Measurements from ENCODE around the gene TH. TPM values are rescaled to one million over a fixed set of nuclear protein-coding genes. Genes with fewer than 3 reads are reported as not detected.
"Not testable (repeated sequence)": the region's sequence is repeated elsewhere in the genome, so short reads cannot be mapped to it uniquely, and the experiment has no call there.

The TH gene
- total and polyA plus RNA-seq, 2 of the 8 experiments (the other 6 are each of a cell fraction or from before 2014, with no cell fraction given) = 0.09 TPM; not detected in 1

DNA sequence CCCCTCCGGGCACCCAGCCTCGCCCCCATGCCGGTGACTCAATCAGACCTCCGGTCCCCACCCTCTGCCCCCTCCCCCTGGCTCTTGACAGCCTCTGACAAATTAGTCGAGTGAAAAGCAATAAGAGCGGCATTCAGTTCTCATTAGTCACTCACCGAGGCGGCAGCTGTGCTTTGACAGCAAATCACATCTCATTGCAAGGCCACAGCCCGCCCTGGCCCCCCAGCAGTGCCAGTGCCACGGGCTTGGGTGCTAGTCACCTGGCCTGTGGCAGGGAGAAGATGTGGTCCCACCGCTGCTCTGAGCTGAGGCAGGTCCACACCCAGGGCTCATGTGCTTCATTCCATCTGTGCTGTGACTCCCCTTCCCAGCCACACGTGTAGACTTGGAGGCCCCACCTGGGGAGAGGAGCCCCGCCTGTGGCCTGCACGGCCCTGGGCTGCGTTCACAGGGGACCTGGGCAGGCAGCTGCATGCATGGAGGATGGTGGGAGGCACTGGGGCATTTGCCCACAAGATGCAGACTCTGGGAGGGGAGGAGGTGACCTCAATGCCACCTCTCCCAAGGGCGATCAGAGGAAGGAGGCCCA is 7.4 kb upstream of the TH start (continued):
- TF ChIP-seq SRF (IDR thresholded peaks at IDR 0.05; ENCODE audit: low read depth, low read length) = no peak
- no peak for TF ChIP-seq RBBP5 (IDR thresholded peaks at IDR 0.05; ENCODE audit: borderline replicate concordance, low read depth, low read length)
- no peak for TF ChIP-seq POLR2A (IDR thresholded peaks at IDR 0.05; ENCODE audit: control extremely low read depth in 1 of 2, low read depth in 2 of 2, low read length in 2 of 2)
- TF ChIP-seq SIN3A (conservative IDR thresholded peaks at IDR 0.05 in 1 of 2, IDR thresholded peaks at IDR 0.05 in 1 of 2; ENCODE audit: low read depth in 1 of 2, low read length in 2 of 2) = no peak
- TF ChIP-seq CBX8 (IDR thresholded peaks at IDR 0.05; ENCODE audit: borderline replicate concordance, low read depth, low read length) = no peak

DNA sequence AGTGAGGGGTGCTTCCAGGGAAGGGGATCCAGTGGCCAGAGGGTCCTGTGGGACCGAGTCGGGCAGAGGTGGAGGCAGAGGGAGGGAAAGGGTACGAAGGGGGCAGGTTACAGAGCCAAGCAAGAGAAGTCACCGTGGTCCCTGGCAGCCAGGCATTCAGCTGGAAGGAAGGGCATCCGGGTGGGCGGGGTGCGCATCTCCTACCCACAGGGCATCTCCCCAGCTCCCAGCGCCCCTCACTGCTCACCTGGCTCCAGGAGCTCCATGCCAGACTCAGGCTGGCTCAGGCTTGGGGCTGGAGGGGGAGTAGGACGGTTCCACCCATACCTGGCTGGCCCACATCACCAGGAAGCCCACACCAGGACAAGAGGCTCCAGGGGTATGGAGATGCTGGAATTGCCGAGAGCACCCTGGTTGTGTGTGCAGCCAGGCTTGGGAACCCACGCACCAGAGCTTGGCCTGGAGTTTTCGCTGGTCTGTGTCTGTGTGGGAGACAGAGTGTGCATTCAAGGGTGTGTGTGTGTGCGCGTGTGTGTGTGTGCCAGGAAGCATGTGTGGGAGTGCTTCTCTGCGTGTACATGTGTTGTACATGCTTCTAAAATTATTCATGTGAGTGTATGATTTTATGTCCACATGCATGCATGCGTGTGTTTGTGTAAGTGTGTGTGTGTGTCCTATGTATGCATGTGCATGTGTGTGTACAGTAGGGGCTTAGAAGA is 6.6 kb upstream of the TH start:
- H4K20me1 ChIP-seq (replicated peaks in 1 of 2; ENCODE audit: control insufficient read depth in 1 of 2, insufficient read depth in 2 of 2, low read length in 2 of 2); H2BK120ac ChIP-seq (replicated peaks; ENCODE audit: low read depth, low read length); H2BK12ac ChIP-seq (ENCODE audit: low read depth, low read length); H3K4ac ChIP-seq (replicated peaks; ENCODE audit: insufficient read length, low read depth, low read length); H2BK20ac ChIP-seq (ENCODE audit: low read length); H3K4me2 ChIP-seq (ENCODE audit: insufficient read depth in 1 of 2, low read depth in 2 of 2, low read length in 2 of 2); H4K8ac ChIP-seq (ENCODE audit: extremely low read depth, insufficient read depth, low read length); H3K79me2 ChIP-seq (ENCODE audit: control insufficient read depth in 1 of 2, insufficient read depth in 2 of 2, low read length in 2 of 2); H3K14ac ChIP-seq (ENCODE audit: insufficient read length); H3K27ac ChIP-seq (ENCODE audit: low read depth, low read length); H3K23ac ChIP-seq (ENCODE audit: insufficient read length); H3K56ac ChIP-seq (replicated peaks; ENCODE audit: insufficient read length, low read depth, low read length); H3K79me1 ChIP-seq (ENCODE audit: low read depth, low read length); FAIRE-seq; H3K9me3 ChIP-seq (ENCODE audit: insufficient read depth in 2 of 2, low read depth in 1 of 2, low read length in 1 of 2); H3K36me3 ChIP-seq (ENCODE audit: control insufficient read depth in 2 of 4, insufficient read depth in 4 of 4, low read length in 3 of 4); H2BK15ac ChIP-seq (ENCODE audit: low read length); H3K27me3 ChIP-seq (replicated peaks in 1 of 4; ENCODE audit: control insufficient read depth in 3 of 4, extremely low read depth in 1 of 4, insufficient read depth in 3 of 4, low read length in 3 of 4); H3K23me2 ChIP-seq (ENCODE audit: low read depth, low read length); H3K4me1 ChIP-seq (replicated peaks in 1 of 4; ENCODE audit: control insufficient read depth in 3 of 4, insufficient read depth in 4 of 4, low read length in 3 of 4); H2BK5ac ChIP-seq (ENCODE audit: low read depth, low read length); H3K4me3 ChIP-seq (ENCODE audit: extremely low read depth in 1 of 4, insufficient read depth in 2 of 4, low read depth in 3 of 4, low read length in 4 of 4); H4K5ac ChIP-seq (ENCODE audit: insufficient read length, low read depth, low read length); H2AFZ ChIP-seq (ENCODE audit: low read length); DNase-seq (ENCODE audit: low read depth in 1 of 2, low spot score in 2 of 2); H4K91ac ChIP-seq (replicated peaks; ENCODE audit: insufficient read length, low read length); H3K9ac ChIP-seq (replicated peaks in 1 of 4; ENCODE audit: extremely low read depth in 1 of 4, low read depth in 3 of 4, low read length in 3 of 4); POLR2A ChIA-PET (ENCODE audit: partially characterized antibody); H3K18ac ChIP-seq (ENCODE audit: extremely low read depth, low read length); H2AK5ac ChIP-seq (ENCODE audit: low read depth, low read length): not testable (repeated sequence)
- CTCF ChIA-PET (ENCODE audit: partially characterized antibody) = interaction anchor here (0.5 to 3.6 kb wide), 7 partner anchors 8 to 1840 kb away, joined by 3 to 15 read pairs (median 3); partner anchors contain the start of genes C11orf21 and TSPAN32
- 82% methylated on average over 15 of the region's 16 CpGs; no CpG with 5 or more reads in 1 of the 2 experiments for WGBS, 2 experiments (ENCODE audit: extremely low coverage in 1 of 2, insufficient coverage in 1 of 2, insufficient read length in 1 of 2, insufficient replicate concordance in 2 of 2, low coverage in 1 of 2, low lambda C conversion rate in 2 of 2, missing lambda C conversion rate in 1 of 2)
